HEK293T (cell line): ENCODE results near the gene MFSD12.

Source experiments
- ARNT ChIP-seq: fragments of 450-650 bp; IDR thresholded peaks from 2 replicates; pipeline ENCODE4 v1.6.1; 2017; ENCODE audit warnings: mild to moderate bottlenecking
- BHLHE40 ChIP-seq: fragments of 450-650 bp; IDR thresholded peaks from 2 replicates; pipeline ENCODE4 v1.6.1; 2016; ENCODE audit warnings: mild to moderate bottlenecking, moderate library complexity, borderline replicate concordance
- ELF4 ChIP-seq: fragments of 450-650 bp; IDR thresholded peaks from 2 replicates; pipeline ENCODE4 v1.6.1; 2017; ENCODE audit warnings: antibody characterized with exemption
- FOXA1 ChIP-seq: fragments of 450-650 bp; IDR thresholded peaks from 2 replicates; pipeline ENCODE4 v1.6.1; 2016; ENCODE audit warnings: mild to moderate bottlenecking
- FOXK2 ChIP-seq: fragments of 450-650 bp; IDR thresholded peaks from 2 replicates; pipeline ENCODE4 v1.6.1; 2016; ENCODE audit warnings: mild to moderate bottlenecking
- FOXM1 ChIP-seq: fragments of 450-650 bp; IDR thresholded peaks from 2 replicates; pipeline ENCODE4 v1.6.1; 2017; ENCODE audit warnings: mild to moderate bottlenecking, borderline replicate concordance
- HDGF ChIP-seq: fragments of 450-650 bp; IDR thresholded peaks from 2 replicates; pipeline ENCODE4 v1.6.1; 2017; ENCODE audit warnings: antibody characterized with exemption, borderline replicate concordance
- L3MBTL2 ChIP-seq: fragments of 450-650 bp; conservative IDR thresholded peaks from 2 replicates; pipeline ENCODE4 v1.6.1; 2016; ENCODE audit warnings: mild to moderate bottlenecking
- LEF1 ChIP-seq: fragments of 450-650 bp; IDR thresholded peaks from 2 replicates; pipeline ENCODE4 v1.6.1; 2017; ENCODE audit warnings: mild to moderate bottlenecking, borderline replicate concordance
- SP1 ChIP-seq: fragments of 450-650 bp; IDR thresholded peaks from 2 replicates; pipeline ENCODE4 v1.6.1; 2017
- SUZ12 ChIP-seq: fragments of 450-650 bp; IDR thresholded peaks from 2 replicates; pipeline ENCODE4 v1.6.1; 2016; ENCODE audit warnings: mild to moderate bottlenecking
- TARDBP ChIP-seq: fragments of 450-650 bp; IDR thresholded peaks from 2 replicates; pipeline ENCODE4 v1.6.1; 2016
- ZNF384 ChIP-seq: fragments of 450-650 bp; IDR thresholded peaks from 2 replicates; pipeline ENCODE4 v1.6.1; 2016
- TF ChIP-seq, protein P1 (sequence below): fragments of 450-650 bp; IDR thresholded peaks from 2 replicates; pipeline ENCODE4 v1.6.1; 2016

DNA sequence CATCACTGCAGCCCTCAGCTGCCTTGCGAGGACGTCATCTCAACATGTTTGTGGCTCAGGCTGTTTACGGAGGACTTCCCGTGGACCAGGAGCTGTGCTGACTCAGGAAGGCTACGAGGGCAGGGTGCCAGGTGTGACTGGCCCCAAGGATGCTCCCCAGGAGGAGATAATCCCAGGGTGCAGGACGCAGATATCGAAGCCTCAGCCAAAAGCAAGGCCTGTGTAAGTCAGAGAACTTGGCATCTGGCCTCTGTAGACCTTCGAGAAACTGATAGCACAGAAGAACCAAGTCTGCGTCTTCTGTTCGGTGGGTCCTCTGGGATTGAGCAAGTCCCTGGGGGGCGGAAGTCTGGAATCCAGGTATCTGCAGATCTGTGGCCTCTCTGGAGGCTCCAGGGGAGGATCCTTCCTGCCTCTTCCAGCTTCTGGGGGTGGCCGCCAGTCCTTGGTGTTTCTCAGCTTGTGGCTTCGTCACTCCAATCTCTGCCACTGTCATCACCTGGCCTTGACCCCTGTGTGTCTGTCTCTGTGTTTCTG is 54.3 kb downstream of the MFSD12 start:
- no peak for TF ChIP-seq TARDBP
- TF ChIP-seq FOXM1: no peak
- TF ChIP-seq SP1: no peak
- no peak for TF ChIP-seq BHLHE40
- TF ChIP-seq ZNF384: no peak
- TF ChIP-seq FOXK2: no peak
- no peak for TF ChIP-seq SUZ12
- no peak for TF ChIP-seq FOXA1
- TF ChIP-seq ELF4: no peak
- no peak for TF ChIP-seq ARNT
- TF ChIP-seq HDGF: no peak
- TF ChIP-seq LEF1: no peak
- TF ChIP-seq, protein P1, sequence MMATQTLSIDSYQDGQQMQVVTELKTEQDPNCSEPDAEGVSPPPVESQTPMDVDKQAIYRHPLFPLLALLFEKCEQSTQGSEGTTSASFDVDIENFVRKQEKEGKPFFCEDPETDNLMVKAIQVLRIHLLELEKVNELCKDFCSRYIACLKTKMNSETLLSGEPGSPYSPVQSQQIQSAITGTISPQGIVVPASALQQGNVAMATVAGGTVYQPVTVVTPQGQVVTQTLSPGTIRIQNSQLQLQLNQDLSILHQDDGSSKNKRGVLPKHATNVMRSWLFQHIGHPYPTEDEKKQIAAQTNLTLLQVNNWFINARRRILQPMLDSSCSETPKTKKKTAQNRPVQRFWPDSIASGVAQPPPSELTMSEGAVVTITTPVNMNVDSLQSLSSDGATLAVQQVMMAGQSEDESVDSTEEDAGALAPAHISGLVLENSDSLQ: no peak
- no peak for TF ChIP-seq L3MBTL2
